HG02852 (cell line): ENCODE measurements around the gene GPALPP1.
"Not testable (repeated sequence)": the region's sequence is repeated elsewhere in the genome, so short reads cannot be mapped to it uniquely, and the experiment has no call there.

Experiments used
- ATAC-seq: cut with Tn5 transposase; IDR thresholded peaks from one replicate; pipeline ENCODE4 v1.9.1; 2021; ENCODE audit warnings: mild to moderate bottlenecking, moderate library complexity; ENCODE audit not compliant: unreplicated experiment

The GPALPP1 gene

DNA sequence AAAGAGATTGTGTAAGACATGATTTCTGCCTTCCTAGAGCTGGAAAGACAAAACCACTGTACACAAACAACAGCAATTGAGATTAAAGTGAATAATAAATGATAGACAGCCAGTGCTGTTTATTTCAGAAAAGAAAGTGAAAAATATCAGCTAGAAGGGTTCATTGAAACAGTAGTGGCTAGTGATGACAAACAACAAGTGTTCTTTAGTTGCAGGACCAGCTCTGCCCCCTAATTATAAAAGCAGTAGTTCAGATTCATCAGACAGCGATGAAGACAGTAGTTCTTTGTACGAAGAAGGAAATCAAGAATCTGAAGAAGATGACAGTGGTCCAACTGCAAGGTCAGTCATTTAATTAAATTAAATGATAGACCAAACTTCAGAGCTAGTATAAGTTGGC is 14.8 kb downstream of the GPALPP1 start:
- ATAC-seq, result no peak

DNA sequence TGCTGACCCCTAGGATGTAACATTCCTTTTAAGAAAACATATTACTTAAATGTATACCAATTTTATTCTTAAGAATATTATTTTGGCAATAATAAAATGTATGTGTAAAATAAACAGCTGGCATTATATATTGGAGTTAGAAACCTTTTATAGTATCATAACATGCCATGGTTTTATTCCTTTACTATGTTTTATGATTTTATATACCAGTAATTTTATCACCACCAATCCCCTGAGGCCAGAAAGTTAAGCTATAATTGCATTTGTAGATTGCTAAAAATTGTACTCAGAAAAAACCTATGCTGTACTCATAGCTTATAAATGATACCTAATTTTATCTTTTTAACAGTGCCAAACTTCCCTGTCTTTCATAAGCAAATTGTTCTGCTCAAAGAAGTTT is 17.9 kb downstream of the GPALPP1 start:
- no peak for ATAC-seq

DNA sequence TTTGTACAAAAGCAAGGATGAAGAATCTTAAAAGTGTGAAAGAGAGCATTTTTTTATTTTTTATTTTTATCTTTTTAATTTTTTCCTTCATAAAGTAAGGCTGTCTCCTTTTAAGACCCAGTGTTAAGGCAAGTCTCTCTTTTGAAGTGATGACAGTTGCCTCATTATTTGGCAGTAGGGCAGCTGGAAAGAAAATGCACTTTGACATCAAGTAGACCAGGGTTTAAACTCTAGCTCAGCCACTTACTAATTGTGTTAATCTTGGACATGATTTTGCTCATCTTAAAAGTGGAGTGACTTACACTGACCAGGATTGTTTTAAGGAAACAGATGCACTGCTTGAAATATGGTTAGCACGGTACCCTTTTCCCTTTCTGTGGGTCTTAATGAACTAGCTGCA is 18.5 kb downstream of the GPALPP1 start:
- no peak for ATAC-seq

DNA sequence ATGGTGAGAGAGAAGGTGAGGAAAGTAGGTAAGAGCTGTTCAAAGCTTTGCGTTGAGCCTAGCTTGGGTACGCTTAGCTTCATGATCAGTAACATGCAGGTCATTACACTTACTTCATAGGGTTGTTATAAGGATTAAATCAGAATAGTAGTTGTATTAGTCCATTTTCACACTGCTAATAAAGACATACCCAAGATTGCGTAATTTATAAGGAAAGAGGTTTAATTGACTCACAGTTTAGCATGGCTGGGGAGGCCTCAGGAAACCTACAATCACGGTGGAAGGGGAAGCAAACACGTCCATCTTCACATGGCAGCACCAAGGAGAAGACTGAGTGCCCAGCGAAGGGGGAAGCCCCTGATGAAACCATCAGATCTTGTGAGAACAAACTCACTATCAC is 21.9 kb downstream of the GPALPP1 start:
- no peak for ATAC-seq

DNA sequence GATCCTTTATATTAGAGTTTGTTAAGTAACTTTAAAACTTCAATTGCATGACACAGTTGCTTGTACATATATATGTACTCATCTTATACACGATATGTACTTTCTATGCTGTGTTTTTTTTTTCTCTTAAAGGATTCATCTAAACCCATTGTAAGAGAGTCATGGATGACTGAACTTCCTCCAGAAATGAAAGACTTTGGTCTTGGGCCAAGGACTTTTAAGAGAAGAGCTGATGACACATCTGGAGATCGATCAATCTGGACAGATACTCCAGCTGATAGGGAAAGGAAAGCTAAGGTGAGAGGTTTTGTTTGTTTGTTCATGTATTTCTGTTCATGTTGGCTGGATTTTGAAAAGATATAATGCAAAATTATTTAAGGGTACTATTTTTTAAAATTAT is 26.0 kb downstream of the GPALPP1 start:
- no peak for ATAC-seq

DNA sequence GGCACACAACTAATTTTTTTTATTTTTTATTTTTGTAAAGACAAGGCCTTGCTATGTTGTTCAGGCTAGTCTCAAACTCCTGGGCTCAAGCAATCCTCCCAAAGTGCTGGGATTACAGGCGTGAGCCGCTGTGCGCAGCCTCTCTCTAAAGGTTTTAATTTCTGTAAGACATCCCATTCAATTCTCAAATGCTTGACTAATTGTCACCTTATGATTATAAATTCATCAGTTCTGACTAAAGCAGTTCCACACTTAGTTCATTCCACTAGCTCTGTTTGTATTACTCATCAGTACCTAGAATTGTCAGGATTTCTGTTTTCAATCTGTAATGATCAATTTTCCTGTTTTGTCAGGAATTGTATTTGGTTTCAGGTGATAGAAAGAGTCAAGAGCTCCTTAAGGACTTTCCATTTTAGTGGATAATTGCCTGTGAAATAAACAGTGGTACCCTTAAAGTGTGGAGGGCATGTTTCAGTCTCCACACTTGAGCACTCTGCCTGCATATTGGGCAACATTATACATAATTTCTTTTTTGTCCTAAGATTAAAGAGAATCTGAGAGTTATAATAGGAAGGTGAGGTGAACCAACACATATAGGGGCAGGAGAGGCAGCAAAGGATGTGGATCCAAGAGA is 27.6 kb downstream of the GPALPP1 start:
- ATAC-seq, result no peak

DNA sequence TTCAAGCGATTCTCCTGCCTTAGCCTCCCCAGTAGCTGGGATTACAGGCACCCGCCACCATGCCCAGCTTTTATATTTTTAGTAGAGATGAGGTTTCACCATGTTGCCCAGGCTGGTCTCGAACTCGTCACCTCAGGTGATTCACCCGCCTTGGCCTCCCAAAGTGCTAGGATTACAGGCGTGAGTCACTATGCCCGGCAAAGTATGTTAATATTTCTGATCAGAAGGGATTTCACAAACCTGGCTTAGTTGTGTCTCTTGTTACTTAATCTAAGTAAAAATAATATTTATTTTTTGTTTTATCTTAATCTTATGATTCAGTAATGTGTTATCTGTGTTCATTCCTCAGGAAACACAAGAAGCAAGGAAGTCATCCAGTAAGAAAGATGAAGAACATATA is 30.6 kb downstream of the GPALPP1 start:
- ATAC-seq, result not testable (repeated sequence)

DNA sequence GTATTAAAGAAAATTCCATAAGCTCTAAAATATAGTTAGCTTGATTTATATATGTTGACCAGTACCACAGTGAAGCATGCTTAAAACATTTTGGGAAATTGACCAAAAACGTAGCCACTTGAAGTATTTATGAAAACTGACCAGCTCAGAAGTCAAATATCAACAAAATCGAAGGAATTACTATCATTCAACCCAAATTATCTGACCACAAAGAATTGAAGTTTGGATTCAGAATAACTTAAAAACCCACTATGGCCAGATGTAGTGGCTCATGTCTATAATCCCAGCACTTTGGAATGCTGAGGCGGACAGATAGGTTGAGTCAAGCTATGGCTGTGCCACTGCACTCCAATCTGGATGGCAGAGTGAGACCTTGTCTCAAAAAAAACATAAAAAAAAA is 31.9 kb downstream of the GPALPP1 start:
- ATAC-seq, result no peak

DNA sequence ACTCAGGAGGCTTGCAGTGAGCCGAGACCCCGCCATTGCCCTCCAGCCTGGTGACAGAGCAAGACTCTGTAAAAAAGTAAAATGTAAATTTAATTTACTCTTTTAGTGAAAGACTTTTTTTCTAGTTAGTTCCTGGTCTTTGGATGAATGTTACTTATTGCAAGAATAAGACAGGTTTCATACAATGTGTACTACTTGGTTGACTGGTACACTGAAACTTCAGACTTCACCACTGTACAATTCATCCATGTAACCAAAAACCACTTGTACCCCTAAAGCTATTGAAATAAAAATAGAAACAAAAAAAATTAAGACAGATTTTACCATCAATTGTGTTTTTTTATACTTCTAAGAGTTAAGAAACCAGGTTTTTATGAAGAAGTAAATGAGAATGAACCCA is 35.5 kb downstream of the GPALPP1 start:
- no peak for ATAC-seq

DNA sequence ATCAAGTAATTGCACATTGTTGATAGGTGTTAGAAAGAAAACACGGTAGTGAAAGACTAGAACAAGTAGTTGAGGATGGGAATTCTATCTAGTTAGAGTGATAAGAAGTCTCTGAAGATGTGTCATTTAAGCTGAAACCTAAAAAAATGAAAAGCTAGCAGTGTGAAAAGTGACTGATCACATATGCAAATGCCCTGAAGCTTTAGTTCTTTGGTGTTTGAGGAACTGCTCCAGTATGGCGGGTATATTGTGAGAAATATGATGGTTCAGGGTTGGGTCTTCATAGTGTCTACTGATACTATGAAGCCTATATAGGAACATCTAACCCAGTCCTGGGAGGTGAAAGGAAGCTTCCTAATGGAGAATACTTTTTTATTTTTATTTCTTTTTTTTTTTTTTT is 45.0 kb downstream of the GPALPP1 start:
- no peak for ATAC-seq

DNA sequence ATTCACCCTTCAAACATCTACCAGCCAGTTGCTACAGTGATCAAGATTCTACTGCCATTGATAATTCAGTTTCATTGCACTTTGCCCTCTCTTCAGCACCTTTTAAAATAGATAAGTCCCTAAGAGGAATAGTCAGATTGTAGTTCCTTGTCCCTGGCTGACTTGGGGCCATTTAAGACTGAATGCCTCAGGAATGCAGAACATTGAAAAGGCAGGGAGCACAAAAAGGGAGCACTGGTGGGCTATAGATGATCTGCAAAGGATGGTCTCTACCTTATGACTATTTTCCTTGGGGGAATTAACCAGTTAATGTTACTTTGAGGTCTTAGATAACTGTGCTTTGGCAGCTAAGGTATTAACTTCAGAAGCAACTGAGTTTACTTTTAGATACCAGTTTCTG is 46.9 kb downstream of the GPALPP1 start:
- ATAC-seq, result no peak

DNA sequence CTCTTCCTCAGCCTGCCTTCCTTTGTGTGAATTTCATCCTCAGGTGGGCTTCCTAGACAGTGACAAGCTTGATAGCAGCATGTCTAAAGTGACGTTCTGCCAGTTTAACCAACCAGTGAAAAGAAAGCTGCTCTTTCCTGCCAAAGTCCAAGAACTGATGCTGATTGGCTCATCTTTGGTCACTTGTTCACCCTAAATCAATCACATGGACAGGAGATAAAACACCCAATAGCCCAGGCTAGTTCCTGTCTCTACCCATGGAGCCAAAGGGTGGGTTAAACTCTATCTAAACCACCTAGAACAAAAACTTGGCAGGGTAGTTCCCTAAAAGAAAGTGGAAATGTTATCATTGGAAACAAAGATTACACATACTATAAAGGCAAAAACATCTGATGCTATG is 50.8 kb downstream of the GPALPP1 start:
- ATAC-seq, result no peak

DNA sequence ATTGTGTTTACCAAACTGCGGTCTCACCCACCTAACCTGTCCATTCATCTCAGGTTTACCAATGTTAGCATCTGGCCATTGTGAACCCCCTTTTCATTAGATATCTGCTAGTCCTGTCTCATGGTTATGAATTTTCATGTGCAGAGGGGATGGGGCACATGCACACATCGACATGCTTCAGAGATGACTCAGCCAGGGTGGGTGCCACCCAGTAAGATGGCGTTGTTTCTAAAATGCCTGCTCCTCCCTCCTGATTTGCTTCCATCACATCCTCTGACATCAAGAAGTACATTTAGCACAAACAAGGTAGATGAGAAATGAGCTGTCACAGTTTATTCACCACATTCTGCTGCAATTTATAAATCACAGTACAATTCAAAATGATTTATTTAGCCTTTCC is 51.3 kb downstream of the GPALPP1 start:
- no peak for ATAC-seq

DNA sequence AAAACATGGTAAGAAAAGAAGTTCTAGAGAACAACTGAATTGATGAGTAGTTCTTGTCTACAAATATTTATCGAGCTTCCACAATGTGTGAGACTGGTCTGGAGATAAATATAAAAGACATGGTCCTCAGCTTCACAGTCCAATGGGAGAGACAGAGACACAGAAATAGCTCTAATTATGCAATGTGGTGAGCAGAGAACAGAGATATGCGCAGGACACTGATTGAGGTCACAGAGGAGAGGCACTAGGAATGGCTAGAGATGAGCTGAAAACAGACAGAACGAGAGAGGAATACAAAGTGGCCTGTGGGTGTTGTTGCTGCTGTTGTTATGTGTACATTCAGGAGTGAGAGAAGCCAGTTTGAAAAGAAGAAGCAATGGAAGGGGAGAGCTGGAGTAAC is 53.2 kb downstream of the GPALPP1 start:
- no peak for ATAC-seq

DNA sequence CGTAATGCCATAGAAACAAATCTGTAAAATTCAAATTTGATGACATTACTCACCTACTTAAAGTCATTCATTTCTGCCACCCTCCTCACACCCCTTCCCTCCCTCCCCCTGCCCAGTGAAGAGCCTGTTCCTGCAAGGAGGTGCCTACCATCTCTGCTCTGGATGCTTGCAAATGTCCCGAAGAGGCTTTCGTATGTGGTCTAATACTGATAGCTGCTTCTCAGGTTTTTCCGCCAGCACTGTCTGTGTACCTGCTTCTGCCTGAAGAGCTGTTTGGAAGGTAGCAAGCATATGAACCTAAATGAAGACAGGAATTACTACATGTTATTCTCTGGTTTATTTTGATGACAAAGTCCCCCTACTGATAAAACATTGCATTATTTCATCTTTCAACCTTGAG is 57.1 kb downstream of the GPALPP1 start:
- no peak for ATAC-seq

DNA sequence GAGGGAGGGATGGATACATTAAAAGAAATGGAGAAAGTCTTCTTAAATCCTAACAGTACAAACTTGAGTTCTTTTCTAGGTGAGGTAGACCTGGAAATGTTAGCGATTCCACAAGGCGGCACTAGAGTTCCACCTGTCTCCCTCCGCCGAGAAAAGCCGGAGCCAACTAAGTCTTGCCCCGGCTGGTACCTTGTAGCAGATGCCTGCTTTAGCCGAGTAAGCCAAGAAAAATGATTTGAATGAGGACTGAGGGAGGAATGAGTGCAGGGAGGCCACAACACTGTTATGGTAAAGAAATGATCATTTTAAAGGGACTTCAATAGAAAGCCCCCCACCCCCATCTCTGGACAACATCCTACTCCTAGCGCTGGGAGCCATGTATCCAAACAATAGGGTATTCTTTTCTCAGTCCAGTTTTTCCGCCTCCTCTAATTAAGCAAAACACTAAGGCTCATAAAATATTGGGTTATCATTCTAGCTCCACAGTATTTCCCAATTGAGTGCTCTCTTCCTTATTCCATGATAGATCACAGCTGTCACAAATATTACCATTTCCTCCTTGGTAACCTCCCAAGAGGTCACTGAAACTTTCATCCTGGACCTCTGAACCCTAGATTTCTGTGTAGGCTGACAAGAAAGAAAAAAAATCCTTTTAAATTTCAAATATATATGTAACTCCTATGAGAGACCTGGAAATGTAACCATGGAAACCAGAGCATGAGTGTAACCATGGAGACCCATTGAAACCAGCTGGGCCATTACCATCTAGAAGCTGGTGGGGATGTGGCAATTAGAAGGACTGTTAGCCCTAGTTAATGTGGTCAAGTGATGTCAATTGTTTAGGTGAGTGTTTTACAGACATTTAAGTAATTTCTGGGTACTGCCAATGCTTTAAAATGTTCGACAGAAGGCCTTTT is 58.3 kb downstream of the GPALPP1 start:
- ATAC-seq, result peak; percentile 68

DNA sequence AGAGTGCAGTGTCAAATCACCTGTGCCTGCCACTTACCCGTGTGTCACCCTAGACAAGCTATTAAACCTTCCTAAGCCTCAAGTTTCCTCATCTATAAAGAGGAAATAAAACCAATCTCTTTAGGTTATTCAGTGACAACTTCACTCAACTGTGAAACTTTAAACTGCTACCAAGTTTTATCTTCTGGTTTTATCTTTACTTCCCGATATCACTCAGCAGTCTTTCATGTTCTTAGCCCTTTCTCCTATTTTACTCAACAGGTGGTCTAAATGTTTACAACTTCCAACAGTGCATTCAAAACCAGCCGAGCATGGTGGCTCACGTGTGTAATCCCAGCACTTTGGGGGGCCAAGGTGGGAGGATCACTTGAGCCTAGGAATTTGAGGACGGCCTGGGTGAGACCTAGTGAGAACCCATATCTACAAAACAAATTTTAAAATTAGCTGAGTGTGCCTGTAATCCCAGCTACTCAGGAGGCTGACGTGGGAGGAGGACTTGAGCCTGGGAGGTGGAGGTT is 59.6 kb downstream of the GPALPP1 start:
- ATAC-seq, result no peak

DNA sequence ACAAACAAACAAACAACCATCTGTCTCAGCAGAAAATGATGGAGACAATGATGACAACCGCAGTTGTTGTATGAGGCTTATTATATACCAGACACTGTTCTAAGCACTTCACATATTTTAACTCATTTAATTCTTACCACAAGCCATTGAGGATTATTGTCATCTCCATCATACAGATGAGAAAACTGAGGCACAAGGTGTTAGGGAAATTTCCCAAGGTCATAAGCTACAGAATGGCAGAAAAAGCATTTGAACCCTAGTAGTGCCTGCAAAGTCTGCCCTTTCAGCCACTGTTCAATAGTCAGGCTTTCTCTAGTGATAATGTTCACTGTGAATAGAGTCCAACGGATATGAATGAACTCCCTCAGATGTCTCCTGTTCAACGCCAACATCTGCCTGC is 60.1 kb downstream of the GPALPP1 start:
- no peak for ATAC-seq

DNA sequence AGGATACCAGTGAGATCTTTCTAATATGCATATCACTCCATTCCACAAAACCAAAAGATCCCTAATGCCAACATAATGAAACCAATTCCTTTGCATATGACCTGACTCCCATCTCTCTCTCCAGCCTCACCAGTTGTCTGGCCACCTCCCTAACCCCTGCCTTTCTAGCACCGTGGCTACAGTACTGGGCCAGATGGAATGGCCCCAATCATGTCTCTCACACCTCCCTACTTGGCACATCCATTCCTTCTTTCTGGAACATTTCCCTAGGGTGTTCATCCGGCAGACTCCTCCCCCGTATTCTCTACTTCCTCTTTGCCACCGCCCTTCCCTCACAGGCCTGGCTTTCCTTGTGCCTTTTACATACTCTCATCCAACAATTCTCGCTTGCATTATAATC is 62.0 kb downstream of the GPALPP1 start:
- ATAC-seq, result no peak

DNA sequence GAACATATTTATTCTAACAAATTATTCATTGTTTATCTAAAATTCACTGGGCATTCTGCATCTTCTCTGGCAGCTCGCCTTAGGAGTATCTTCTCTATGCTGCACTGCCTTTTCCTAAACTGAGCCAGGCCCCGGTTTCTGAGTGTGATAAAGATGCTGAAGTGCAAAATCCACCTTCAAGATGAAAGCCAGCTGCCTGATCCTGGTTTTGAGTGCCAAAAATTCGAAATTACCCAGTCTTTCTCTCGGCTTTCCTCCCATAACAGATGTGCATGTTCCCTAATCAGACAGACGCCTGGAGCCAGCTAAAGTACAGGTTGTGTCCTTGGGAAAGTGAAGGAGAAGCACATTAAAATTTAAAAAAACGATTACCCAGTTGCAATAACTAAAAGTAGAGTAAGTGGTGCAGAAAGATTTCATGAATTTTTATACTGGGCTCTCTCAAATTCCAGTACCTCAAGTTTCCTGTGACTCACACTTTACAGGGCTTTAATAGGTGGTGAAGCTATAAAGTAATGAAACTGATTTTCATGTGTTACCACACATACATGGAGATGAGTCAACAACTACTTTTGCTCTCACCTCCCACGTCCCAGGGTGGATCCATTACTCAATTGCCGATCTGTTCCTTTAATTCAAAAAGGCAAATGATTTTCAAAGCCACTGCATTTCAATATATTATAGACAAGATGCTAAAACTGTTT is 66.0 kb downstream of the GPALPP1 start:
- ATAC-seq, result peak; percentile 83

DNA sequence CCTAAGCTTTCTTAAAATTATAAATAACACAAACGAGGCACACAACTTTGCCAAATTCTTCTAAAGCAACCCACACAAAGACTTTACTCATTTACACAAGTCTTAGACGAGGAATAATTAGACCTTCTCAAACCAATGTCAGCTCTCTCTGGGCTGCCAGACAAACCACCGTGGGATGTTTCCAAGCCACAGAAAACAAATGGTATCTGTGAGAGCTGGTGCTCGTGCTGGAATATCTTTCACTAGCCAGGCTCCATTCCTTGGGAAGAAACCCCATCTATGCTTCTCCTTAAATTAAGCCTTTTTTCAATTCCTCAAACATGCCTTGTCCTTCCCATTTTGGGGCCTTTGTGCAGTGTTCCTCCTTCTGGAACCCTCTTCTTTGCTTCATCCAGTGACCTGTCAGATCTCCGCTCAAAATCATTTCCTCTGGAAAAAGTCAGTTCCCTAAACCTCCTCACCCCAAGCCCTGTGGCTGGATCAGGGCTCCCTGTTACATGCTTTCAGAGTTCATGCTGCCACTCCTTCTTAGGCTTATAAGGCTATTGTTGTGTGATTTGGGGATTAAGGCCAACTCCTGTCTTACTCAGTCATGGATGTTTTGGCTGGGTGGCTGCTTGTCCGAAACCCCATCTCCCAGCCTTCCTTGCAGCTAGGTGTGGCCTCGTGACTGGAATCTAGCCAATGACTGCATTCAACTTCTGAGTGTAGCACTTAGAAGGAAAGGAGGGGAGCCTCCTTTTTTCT is 66.7 kb downstream of the GPALPP1 start:
- ATAC-seq, result no peak
